Right atrium auricular region (tissue), 2 donors: Measurements from ENCODE around the gene NOS1. TPM values are rescaled to one million over a fixed set of nuclear protein-coding genes. Genes with fewer than 3 reads are reported as not detected.

Experiments
- DNase-seq: peaks from one replicate; pipeline ENCODE4 v3.0.0-alpha.2; 2019; ENCODE audit warnings: low spot score
- H3K27ac ChIP-seq, 2 donors: fragments of 200-600 bp; sonication (generic); 1 replicate in 1 of 2; 2 replicates in 1 of 2; pipeline ENCODE4 v1.5.1; 2016 to 2019
- H3K27me3 ChIP-seq, 2 donors: fragments of 200-600 bp; sonication (generic); one replicate each; pipeline versions ENCODE4 v1.5.1 to v1.6.0; 2017 to 2019
- H3K36me3 ChIP-seq: fragments of 200-600 bp; sonication (generic); one replicate; pipeline ENCODE4 v1.5.1; 2016
- H3K4me1 ChIP-seq, 2 donors: fragments of 200-600 bp; sonication (generic); one replicate each; pipeline versions ENCODE4 v1.5.1 to v1.6.0; 2017 to 2019
- H3K4me3 ChIP-seq, 2 donors: fragments of 200-600 bp; sonication (generic); 1 replicate in 1 of 2; 2 replicates in 1 of 2; pipeline ENCODE4 v1.5.1; 2017 to 2019; ENCODE audit warnings: mild to moderate bottlenecking in 1 of 2, moderate library complexity in 1 of 2
- H3K9me3 ChIP-seq, 2 donors: fragments of 200-600 bp; sonication (generic); one replicate each; pipeline ENCODE4 v1.5.1; 2019
- total RNA-seq, 2 donors: library from RNA; depleted of rRNA; stranded (reverse); fragments of >200 nt; gene quantifications; one replicate each; pipeline ENCODE4 v1.1.0, GENCODE V29; 2016
- TF ChIP-seq, protein P1 (sequence below), 2 donors: fragments of 200-600 bp; sonication (generic); IDR thresholded peaks; one replicate each; pipeline ENCODE4 v1.5.1; 2019; ENCODE audit warnings: antibody characterized with exemption in 2 of 2

Gene NOS1
- total RNA-seq, 2 donors from 2014 or later, result 0.04 to 0.67 TPM

DNA sequence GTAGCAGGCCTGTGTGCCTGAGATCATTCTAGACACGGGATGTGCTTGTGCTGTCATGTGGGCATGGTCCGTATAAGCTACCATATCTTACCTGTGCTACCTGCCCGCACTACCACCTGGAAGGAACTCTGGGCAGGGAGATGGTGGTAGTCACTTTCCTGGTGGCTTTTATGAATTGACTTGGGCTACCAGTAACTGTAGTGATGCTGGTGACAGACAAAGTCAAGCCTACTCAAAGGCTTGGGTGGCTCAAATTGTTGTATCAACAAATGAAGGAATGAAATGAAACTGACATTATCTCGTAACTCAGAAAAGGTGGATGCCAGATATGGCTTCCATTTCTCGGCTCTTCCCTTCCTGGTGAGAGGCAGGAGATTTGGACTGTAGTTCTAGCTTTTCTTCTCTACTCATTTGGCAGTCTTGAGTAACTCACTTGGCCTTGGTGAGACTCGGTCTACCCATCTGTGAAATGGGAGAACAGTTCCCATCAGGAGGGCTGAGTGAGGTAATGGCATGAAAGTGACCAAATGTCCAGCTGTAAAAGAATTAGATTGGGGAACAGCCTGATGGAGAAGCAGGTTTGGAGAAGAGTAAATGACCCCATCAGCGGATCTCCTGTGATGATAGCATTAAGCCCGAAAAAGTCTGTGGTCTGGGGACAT is 81.3 kb downstream of the NOS1 start:
- Histone ChIP-seq H3K27me3 (no peaks in the 10 kb centered on the region), H3K36me3 (no peaks in the 10 kb centered on the region), H3K9me3 (no peaks in the 10 kb centered on the region), H3K4me3 (no peak overlapping the region), H3K4me1 (no peaks in the 10 kb centered on the region), H3K27ac (no peak overlapping the region)
- no peak for DNase-seq
- TF ChIP-seq, protein P1, sequence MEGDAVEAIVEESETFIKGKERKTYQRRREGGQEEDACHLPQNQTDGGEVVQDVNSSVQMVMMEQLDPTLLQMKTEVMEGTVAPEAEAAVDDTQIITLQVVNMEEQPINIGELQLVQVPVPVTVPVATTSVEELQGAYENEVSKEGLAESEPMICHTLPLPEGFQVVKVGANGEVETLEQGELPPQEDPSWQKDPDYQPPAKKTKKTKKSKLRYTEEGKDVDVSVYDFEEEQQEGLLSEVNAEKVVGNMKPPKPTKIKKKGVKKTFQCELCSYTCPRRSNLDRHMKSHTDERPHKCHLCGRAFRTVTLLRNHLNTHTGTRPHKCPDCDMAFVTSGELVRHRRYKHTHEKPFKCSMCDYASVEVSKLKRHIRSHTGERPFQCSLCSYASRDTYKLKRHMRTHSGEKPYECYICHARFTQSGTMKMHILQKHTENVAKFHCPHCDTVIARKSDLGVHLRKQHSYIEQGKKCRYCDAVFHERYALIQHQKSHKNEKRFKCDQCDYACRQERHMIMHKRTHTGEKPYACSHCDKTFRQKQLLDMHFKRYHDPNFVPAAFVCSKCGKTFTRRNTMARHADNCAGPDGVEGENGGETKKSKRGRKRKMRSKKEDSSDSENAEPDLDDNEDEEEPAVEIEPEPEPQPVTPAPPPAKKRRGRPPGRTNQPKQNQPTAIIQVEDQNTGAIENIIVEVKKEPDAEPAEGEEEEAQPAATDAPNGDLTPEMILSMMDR (IDR thresholded peaks at IDR 0.05), result no peak

DNA sequence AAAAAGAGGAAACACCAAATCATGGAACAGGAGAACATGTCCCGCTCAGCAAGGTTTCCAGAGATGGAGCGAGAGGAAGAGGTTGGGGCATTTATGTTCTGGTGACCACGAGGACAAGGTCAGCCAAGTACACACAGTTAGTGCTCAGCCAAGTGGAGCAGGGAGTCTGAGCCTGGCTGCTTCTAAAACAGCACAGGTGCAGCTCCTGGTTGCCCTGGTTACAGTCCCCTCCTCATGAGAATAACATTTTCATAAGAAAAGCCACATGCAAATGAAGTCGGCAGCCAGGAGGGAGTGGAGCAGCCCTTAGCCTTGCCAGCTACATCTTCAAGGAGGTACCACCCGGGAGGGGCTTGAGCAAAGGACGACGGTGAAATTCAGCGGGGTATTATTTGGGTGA is 81.8 kb downstream of the NOS1 start:
- H3K4me1 ChIP-seq, result no peaks in the 10 kb centered on the region
- H3K9me3 ChIP-seq, result no peaks in the 10 kb centered on the region
- H3K36me3 ChIP-seq, result no peaks in the 10 kb centered on the region
- DNase-seq, result no peak
- no peak overlapping the region for H3K4me3 ChIP-seq
- H3K27me3 ChIP-seq, result no peaks in the 10 kb centered on the region
- no peak overlapping the region for H3K27ac ChIP-seq
- TF ChIP-seq, protein P1 (IDR thresholded peaks at IDR 0.05), result no peak

DNA sequence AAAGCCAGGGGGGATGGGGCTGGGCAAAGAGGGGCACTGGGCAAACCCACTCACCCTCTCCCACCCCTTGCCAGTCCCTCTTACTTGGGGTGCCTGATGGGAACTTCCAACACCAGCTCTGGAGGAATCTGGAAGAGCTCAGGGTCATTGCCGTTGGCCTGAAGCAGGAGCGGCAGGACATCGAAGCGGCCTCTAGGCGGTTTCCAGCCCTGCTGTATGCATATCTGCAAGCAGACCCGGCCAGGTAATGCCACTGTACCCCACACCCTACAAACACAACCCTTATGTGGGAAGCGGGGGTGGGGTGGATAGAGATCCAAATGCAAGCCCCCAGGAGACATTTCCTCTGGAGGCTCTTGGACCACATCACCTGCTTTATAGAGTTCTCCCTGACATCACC is 83.6 kb downstream of the NOS1 start:
- Histone ChIP-seq H3K36me3 (no peaks in the 10 kb centered on the region), H3K27me3 (no peaks in the 10 kb centered on the region), H3K27ac (no peak overlapping the region), H3K9me3 (no peaks in the 10 kb centered on the region), H3K4me3 (no peak overlapping the region), H3K4me1 (no peaks in the 10 kb centered on the region)
- TF ChIP-seq, protein P1 (IDR thresholded peaks at IDR 0.05), result no peak
- DNase-seq, result no peak

DNA sequence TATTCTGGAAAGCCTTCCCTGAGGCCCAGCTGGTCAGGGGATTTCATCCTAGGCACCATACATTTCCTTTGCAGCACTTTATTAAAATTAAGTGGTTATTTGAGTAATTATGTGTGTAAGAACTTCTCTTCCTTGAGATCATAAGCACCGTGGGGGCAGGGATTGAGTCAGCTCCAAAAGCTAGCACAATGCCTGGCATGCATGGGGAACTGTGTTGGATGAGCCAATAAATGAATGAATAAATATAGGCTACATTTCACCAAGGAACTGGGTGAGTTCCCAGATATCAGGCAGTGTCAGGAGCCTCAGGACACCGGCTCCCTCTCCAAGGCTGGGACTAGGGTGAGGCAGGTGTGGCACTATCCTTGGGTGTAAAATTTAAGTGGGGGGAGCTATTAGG is 88.3 kb downstream of the NOS1 start:
- DNase-seq, result no peak
- H3K4me3 ChIP-seq, result no peak overlapping the region
- no peak overlapping the region for H3K27ac ChIP-seq
- H3K9me3 ChIP-seq, result no peaks in the 10 kb centered on the region
- H3K36me3 ChIP-seq, result no peaks in the 10 kb centered on the region
- TF ChIP-seq, protein P1 (IDR thresholded peaks at IDR 0.05), result no peak
- no peaks in the 10 kb centered on the region for H3K27me3 ChIP-seq
- H3K4me1 ChIP-seq, result no peaks in the 10 kb centered on the region

DNA sequence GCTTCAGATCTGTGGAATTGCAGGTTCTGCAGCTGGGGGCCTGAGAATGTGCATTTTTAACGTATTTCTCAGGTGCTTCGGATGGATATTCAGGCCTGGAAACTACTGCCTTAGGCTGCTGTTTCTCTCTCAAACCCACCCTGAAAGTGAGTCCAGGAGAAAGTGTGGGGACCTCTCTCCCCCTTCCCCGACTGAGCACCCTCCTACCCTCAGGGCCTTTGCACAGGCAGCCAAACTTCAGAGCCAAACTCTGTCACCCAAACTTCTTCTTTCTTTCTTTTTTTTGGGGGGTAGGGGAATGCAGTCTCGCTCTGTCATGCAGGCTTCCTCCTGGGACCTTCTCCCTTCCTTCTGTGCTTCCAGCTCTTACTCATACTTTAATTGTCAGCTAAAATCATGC is 88.7 kb downstream of the NOS1 start:
- Histone ChIP-seq H3K4me1 (no peaks in the 10 kb centered on the region), H3K27ac (no peak overlapping the region), H3K36me3 (no peaks in the 10 kb centered on the region), H3K9me3 (no peaks in the 10 kb centered on the region), H3K4me3 (no peak overlapping the region), H3K27me3 (no peaks in the 10 kb centered on the region)
- DNase-seq, result no peak
- TF ChIP-seq, protein P1 (IDR thresholded peaks at IDR 0.05), result no peak

DNA sequence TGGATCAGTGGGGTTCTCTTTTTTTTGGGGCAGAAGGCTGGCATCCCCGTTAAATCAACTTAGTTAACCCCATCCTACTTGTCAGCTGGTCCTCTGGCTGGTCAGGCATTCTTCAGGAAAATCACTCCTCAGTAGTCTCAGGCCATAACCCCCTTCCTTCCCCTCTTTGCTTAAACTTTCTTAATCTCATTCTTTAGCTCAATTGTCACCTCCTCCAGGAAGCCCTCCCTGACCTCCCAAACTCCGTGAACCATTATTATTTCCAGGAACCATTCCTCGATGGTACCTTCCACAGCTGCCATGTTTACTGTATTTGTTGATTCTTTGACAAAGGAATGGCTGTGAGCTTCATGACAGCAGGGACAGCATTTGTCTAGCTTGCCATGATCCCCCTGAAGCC is 98.7 kb downstream of the NOS1 start:
- Histone ChIP-seq H3K27ac (no peak overlapping the region), H3K4me3 (no peak overlapping the region), H3K9me3 (no peaks in the 10 kb centered on the region), H3K36me3 (no peaks in the 10 kb centered on the region), H3K4me1 (no peaks in the 10 kb centered on the region), H3K27me3 (no peaks in the 10 kb centered on the region)
- DNase-seq, result no peak
- TF ChIP-seq, protein P1 (IDR thresholded peaks at IDR 0.05), result no peak
